Urinary bladder (tissue), 4 donors: ENCODE results near the gene POC1A. TPM values are rescaled to one million over a fixed set of nuclear protein-coding genes. Genes with fewer than 3 reads are reported as not detected.

ENCODE experiments used
- DNase-seq: peaks from one replicate; pipeline ENCODE4 v3.0.0-alpha.2; 2015; ENCODE audit errors: extremely low spot score
- H3K27ac ChIP-seq: one replicate; pipeline ENCODE4 v1.5.1; 2013; ENCODE audit warnings: low read depth, mild to moderate bottlenecking, moderate library complexity
- H3K36me3 ChIP-seq: one replicate; pipeline ENCODE4 v1.6.1; 2013; ENCODE audit warnings: mild to moderate bottlenecking, moderate library complexity; ENCODE audit not compliant: insufficient read depth
- H3K4me1 ChIP-seq: one replicate; pipeline ENCODE4 v1.6.1; 2013; ENCODE audit warnings: mild to moderate bottlenecking, moderate library complexity; ENCODE audit not compliant: insufficient read depth
- H3K4me3 ChIP-seq: one replicate; pipeline ENCODE4 v1.5.1; 2013; ENCODE audit warnings: low read depth, low read length
- WGBS: extraction: QIAGEN DNeasy Blood & Tissue Kit; methylation state at CpG from one replicate; pipeline ENCODE4 v1.1.7; 2013; 5-methylcytosine and 5-hydroxymethylcytosine counted together
- polyA plus RNA-seq: library from polyadenylated mRNA; stranded (reverse); fragments of 200-250 nt; gene quantifications from one replicate; pipeline ENCODE4 v1.2.3, GENCODE V29; 2013
- total RNA-seq: library from RNA; depleted of rRNA; stranded (reverse); fragments of >200 nt; gene quantifications from one replicate; pipeline ENCODE4 v1.2.3, GENCODE V29; 2014
- donor health status: healthy with polysubstance abuse.
- donor health status: healthy.

The POC1A gene
- 4.2 TPM for total RNA-seq
- 2.5 TPM for polyA plus RNA-seq

DNA sequence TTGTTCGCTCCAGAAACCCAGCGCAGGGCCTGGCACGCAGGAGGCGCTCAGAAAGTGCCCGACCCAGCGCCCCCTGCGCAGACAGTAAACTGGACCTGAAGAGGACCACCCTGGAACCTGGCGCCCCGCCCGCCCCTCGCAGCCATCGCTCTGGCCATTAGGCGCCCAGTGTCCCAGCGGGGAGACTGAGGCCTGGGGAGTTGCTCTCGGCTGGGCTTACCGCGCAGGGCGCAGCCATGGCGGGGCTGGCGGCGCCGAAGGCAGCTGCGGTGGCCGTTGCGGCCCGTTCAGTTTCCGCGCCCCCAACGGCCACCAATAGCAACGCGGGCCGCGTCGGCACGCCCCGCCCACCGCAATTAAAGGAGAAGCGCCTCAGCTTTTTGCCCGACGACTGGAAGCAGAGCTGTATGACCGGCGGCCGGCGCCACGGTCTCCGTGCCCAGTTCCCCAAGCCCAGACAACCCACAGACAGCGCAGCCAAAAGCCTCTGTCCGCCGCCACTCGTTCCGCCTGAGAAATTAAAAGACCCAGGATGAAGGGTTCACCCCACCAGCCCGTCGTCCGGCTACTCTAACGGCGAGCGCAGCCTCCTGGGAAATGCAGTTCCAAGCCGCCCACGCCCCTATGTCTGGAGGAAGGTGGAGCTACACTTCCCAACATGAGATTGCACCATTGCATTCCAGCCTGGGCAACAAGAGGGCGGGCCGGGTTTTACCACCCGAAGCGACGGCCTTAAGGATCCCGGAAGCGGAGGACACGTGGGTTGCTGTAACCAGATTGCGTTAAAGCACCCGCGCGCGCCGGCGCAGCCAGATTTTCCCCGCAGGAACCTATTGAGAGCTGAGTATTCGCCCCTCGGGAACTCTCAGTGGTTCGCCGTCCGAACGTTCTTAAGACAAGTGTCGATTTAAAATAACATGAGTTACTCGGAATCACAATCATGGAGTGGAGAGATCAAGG lies at the start of gene POC1A:
TSS of gene POC1A (minus strand) at position 289 of the 960 bp plus-strand sequence. CDS start at position 238, 51 bp downstream.
- Histone ChIP-seq H3K4me3 (peak within 1 kb of the TSS; percentile 54), H3K27ac (peak within 1 kb of the TSS; percentile 88), H3K36me3 (no peaks in the 10 kb centered on the region), H3K4me1 (no peaks in the 10 kb centered on the region)
- WGBS = under 1% methylated on average over 83 of the region's 83 CpGs
- peak; percentile 95 for DNase-seq

DNA sequence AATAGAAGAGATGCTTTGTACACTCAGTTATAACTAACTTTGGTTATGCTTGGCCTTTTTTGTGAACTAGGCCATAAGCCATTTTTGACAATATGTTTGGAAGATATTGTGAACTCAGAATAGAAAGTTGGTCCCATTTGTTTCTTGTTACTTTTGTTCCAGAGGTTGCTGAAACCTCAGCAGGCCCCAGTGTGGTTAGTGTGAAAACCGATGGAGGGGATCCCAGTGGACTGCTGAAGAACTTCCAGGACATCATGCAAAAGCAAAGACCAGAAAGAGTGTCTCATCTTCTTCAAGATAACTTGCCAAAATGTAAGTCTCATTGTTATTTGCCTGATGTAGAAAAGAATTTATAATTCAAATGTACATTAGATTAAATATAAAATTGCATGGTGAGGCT lies 49.5 kb upstream of the POC1A start:
- H3K27ac ChIP-seq = no peak overlapping the region
- H3K36me3 ChIP-seq = peaks cover 9% of the 10 kb centered on the region
- no peak for DNase-seq
- H3K4me3 ChIP-seq = no peak overlapping the region
- 90% methylated on average over 1 of the region's 1 CpG for WGBS
- peaks cover 1% of the 10 kb centered on the region for H3K4me1 ChIP-seq

DNA sequence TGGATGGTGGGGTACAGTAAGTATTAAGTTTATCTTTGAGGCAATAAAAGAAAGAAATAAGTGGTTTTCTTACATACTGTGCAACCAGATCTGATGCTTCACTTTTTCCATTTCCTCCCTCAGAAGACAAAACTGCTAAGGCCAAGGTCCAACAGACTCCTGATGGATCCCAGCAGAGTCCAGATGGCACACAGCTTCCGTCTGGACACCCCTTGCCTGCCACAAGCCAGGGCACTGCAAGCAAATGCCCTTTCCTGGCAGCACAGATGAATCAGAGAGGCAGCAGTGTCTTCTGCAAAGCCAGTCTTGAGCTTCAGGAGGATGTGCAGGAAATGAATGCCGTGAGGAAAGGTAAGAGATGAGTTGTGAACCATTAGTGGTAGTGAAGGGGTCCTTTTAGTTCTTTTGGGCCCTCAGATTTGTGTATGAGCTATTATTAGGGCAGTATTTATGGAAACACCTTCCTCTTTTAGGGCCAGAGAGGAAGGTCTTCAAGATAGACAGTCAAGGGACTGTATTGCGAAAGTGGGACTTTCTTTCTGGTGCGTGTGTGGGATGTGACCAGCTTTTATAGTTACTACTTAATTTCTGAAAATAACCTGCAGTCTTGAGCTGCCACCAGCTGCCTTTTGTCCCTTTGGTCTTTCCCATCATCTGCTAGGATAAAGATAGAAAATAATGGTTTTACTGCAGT lies 48.3 kb upstream of the POC1A start:
- Histone ChIP-seq H3K4me1 (peaks cover 2% of the 10 kb centered on the region), H3K4me3 (no peak overlapping the region), H3K27ac (no peak overlapping the region), H3K36me3 (peaks cover 9% of the 10 kb centered on the region)
- 86% methylated on average over 4 of the region's 4 CpGs for WGBS
- no peak for DNase-seq

DNA sequence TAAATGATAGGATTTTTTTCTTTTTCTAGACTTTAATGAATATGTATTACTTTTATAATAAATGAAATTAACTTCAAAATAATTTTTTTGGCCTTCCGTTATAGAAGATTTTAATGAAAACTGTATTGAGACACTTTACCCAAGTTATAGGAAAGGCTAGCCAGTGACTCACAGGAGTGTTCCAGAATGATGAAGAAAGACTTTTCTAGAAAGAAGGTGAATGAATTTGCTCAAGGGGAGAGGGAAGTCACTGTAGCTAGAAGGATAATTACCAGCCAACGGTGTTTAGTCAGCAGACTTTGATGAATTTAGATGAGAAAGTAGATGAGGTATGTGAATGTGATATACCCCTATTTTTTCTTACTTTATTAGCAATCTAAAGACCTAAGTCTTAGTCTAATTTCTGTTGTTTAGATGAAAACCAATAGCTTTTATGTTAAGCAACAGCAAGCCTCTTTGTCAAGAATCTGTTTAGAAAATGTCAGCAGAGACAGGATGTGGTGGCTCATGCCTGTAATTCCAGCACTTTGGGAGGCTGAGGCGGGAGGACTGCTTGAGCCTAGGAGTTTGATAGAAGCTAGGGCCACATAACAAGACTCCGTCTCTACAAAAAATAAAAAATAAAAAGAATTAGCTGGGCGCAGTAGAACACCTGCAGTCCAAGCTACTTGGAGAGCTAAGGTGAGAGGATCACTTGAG lies 46.9 kb upstream of the POC1A start:
- Histone ChIP-seq H3K36me3 (peaks cover 5% of the 10 kb centered on the region), H3K4me1 (peaks cover 4% of the 10 kb centered on the region), H3K27ac (no peak overlapping the region), H3K4me3 (no peak overlapping the region)
- DNase-seq = no peak
- WGBS = 93% methylated on average over 5 of the region's 5 CpGs

DNA sequence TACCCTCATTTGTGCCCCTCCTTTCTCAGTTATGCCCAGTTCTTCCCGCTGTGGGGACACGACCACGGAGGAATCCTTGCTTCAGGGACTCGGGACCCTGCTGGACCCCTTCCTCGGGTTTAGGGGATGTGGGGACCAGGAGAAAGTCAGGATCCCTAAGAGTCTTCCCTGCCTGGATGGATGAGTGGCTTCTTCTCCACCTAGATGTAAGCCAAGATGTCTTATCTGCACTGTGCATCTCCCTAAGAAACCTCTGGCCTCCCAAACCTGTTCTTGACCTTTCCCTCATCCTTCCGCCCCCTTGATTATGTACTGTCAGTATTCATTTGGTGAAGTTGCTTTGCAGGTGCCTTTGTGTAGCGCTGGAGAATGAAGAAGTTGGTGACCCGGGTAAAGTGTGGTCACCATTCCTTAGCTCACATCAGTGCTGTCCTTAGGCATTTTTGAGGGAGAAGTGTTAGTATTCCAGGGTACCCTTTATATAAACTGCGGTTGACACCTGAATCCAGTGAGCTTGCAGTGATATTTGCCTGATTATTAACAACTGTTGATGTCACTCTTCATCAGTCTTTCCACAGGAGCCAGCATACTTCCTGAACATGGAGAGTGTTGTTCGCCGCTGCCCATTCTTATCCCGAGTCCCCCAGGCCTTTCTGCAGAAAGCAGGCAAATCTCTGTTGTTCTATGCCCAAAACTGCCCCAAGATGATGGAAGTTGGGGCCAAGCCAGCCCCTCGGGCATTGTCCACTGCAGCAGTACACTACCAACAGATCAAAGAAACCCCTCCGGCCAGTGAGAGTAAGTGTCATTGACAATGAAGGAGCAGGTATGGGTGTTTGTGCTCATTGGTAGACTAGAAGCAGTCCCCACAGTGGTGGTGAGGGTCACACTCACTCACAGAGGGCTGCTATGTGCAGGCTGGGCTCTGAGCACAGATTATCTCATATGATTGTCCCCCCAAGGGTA lies 44.7 kb upstream of the POC1A start:
- DNase-seq = no peak
- Histone ChIP-seq H3K27ac (no peak overlapping the region), H3K4me1 (peaks cover 3% of the 10 kb centered on the region), H3K36me3 (peaks cover 5% of the 10 kb centered on the region), H3K4me3 (peak overlapping the region; percentile 63)
- WGBS = 44% methylated on average over 14 of the region's 14 CpGs

DNA sequence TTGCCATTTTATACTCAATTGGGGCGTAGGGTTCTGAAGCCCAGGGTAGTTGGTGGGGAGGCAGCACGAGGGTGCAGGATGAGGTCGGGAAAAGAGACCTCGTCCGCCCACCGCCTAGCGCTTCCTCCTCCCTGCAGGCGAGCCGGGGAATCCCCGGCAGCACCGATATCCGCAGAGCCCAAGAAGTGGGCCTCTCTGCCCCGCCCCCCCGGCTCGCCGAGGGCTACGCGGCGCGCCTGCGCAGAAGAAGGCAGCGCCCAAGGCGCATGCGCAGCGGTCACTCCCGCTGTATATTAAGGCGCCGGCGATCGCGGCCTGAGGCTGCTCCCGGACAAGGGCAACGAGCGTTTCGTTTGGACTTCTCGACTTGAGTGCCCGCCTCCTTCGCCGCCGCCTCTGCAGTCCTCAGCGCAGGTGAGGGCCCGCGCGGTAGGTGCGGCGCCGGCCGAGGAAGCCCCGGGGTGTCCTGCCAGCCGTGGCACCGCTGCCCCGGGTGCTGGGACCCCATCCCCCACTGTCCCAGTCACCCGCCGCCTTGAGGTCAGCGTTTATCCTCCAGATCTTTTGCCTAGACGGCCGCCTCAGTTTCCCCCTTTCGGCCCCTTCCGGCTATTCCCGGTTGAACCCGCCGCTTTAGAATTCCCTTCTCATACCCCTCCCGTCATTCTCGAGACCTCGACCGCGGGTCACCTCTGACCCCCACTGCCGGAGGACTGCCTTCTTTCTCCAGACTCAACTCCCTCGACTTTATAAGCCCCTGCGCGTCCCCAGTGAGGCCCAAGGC lies 43.8 kb upstream of the POC1A start, which contains the start of gene ALAS1:
TSS of gene ALAS1 (plus strand) at position 319 of the 784 bp plus-strand sequence. CDS start 1,082 bp downstream, outside the sequence.
- Histone ChIP-seq H3K4me1 (peaks cover 3% of the 10 kb centered on the region), H3K36me3 (peaks cover 3% of the 10 kb centered on the region), H3K27ac (peak within 1 kb of the TSS; percentile 65), H3K4me3 (peak within 1 kb of the TSS; percentile 63)
- under 1% methylated on average over 71 of the region's 71 CpGs for WGBS
- DNase-seq = peak; percentile 76

DNA sequence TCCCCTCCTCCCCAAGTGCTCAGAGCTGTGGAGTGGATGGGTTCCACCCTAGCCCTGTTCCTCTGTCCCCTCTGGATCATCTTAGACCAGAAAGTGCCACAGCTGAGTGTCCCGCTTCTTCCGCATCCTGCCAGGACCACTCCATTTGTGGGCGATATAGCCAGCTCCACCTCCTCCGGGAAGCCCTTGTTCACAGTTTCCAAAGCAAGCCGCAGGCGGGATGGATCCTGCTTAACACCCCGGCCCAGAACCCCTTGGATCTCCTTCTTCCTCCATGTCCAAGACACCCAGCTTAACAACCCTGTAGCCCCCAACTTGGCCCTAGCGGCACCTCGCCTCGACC lies 43.2 kb upstream of the POC1A start:
- DNase-seq = no peak

DNA sequence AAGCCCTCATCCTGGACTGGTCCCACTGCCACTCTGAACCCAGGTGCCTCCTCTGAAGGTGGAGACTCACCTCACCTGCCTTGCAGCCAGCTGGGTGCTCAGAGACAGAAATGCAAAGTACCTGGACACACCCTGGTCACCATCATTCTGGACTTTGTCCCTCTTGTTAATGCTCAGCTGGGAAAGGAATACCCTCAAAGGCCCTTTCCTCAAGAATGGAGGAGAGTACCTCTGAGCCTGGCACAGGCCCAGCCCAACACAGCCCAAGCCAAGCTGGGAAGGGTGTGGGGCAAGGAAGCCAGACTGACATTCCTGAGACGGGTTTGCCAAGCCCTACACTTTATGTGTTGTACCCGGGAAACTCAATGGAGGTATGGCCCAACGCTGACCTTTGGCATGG lies 42.8 kb upstream of the POC1A start:
- Histone ChIP-seq H3K36me3 (no peaks in the 10 kb centered on the region), H3K4me1 (peaks cover 3% of the 10 kb centered on the region), H3K27ac (no peak overlapping the region), H3K4me3 (no peak overlapping the region)
- no peak for DNase-seq
- 61% methylated on average over 3 of the region's 3 CpGs for WGBS

More for the DNA sequence above, 43.2 kb upstream of the POC1A start:
- Histone ChIP-seq H3K36me3 (peaks cover under 1% of the 10 kb centered on the region), H3K4me1 (peaks cover 3% of the 10 kb centered on the region), H3K4me3 (peak overlapping the region; percentile 63), H3K27ac (no peak overlapping the region)
- WGBS = 36% methylated on average over 10 of the region's 10 CpGs

DNA sequence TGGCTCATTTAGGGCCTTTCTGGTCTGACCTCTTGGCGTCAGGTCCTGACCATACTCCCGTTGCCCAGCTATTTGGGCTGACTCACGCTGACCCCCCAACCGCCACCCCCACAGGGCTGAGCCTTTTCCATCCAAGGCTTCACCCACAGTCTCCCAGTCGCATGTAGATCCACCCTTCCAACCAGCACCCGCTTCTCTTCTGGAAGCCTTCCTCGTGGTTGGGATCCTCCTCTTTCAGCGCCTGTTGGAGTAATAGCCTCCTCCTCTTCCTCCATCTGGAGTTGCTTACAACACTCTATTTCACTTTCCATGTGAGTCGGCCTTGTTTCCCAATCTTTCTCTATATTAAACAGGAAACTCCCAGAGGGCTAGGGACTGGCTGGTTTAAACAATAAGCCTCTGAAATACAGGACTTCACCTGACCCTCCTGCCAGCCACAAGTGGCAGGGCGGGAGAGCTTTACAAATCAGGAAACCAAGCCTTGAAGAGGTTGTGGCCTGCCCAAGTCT lies 41.7 kb upstream of the POC1A start:
- no peak overlapping the region for H3K4me3 ChIP-seq
- WGBS = 68% methylated on average over 10 of the region's 10 CpGs
- H3K36me3 ChIP-seq = no peaks in the 10 kb centered on the region
- H3K27ac ChIP-seq = peak overlapping the region; percentile 27
- H3K4me1 ChIP-seq = peaks cover 3% of the 10 kb centered on the region
- no peak for DNase-seq

DNA sequence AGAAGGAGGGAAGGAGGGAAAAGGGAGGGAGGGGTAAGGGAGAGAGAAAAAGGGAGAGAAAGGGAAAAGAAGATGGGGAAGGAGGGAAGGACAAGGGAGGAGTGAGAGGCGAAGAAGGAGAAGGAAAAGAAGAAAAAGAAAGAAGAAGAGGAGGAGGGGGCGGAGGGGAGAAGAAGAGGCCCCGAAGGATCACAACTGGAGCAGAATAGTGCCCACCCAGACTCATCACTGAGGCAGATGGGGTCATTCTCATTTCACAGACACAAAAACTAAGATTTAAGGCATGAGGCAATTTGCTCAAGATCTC lies 41.0 kb upstream of the POC1A start:
- H3K4me1 ChIP-seq = peaks cover 3% of the 10 kb centered on the region

DNA sequence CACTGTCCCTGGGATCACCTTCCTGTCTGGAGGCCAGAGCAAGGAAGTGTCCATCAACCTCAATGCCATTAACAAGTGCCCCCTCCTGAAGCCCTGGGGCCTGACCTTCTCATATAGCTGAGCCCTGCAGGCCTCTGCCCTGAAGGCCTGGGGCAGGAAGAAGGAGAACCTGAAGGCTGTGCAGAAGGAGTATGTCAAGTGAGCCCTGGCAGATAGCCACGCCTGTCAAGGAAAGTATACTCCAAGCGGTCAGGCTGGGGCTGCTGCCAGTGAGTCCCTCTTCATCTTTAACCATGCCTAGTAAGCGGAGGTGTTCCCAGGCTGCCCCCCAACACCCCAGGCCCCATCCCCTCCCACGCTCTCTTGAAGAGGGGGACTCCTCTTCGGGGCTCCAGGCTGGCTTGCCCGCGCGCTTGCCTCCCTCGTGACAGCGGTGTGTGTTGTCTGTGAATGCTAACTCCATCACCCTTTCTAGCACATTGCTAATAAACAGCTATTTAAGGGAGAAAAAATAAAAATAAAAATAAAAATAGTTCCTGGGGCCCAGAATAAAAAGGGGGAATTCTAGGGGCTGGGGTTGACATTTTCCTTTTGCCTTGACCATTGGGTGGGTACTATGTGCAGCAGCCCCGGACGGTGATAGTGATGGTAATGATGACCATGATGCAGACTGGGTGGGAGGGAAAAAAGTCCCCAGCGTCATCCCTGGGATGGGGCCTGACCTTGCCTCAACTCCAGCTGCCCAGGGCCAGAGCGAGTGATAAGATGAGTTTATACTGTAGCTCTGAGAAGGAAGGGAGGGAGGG lies 40.5 kb upstream of the POC1A start:
- 42% methylated on average over 14 of the region's 14 CpGs for whole genome bisulfite sequencing
- no peak for DNase-seq
- Histone ChIP-seq H3K4me3 (no peak overlapping the region), H3K36me3 (no peaks in the 10 kb centered on the region), H3K27ac (no peak overlapping the region), H3K4me1 (peaks cover 3% of the 10 kb centered on the region)

More for the DNA sequence above, 41.0 kb upstream of the POC1A start:
- no peak overlapping the region for H3K4me3 ChIP-seq
- H3K27ac ChIP-seq = no peak overlapping the region
- H3K36me3 ChIP-seq = no peaks in the 10 kb centered on the region
- DNase-seq = no peak
- 72% methylated on average over 3 of the region's 3 CpGs for WGBS
